HL-60 (cell line): ENCODE data around the gene GRAMD2A.

Source experiments
- DNase-seq, 2 experiments: peaks; one replicate each; pipeline ENCODE4 v3.0.0-alpha.2; 2010 to 2020; ENCODE audit warnings: low read depth in 1 of 2, low spot score in 1 of 2
- H3K27ac ChIP-seq: fragments of 250-450 bp; sonication (Bioruptor Pico); replicated peaks from 2 replicates; pipeline ENCODE4 v1.5.1; 2020; ENCODE audit warnings: mild to moderate bottlenecking, moderate library complexity
- H3K27me3 ChIP-seq: fragments of 250-450 bp; sonication (Bioruptor Pico); 2 replicates; pipeline ENCODE4 v1.5.1; 2021; ENCODE audit warnings: mild to moderate bottlenecking, moderate library complexity; ENCODE audit not compliant: insufficient read depth, poor library complexity, severe bottlenecking
- H3K4me3 ChIP-seq: replicated peaks from 2 replicates; pipeline ENCODE4 v1.5.1; 2011; ENCODE audit warnings: mild to moderate bottlenecking, control low read depth, low read length; ENCODE audit not compliant: insufficient read depth
- GABPA ChIP-seq: IDR thresholded peaks from 2 replicates; pipeline ENCODE4 v1.6.1; 2012; ENCODE audit warnings: low read depth
- POLR2AphosphoS5 ChIP-seq: IDR thresholded peaks from 2 replicates; pipeline ENCODE4 v1.6.1; 2012; ENCODE audit warnings: low read depth
- SPI1 ChIP-seq: IDR thresholded peaks from 2 replicates; pipeline ENCODE4 v1.6.1; 2012; ENCODE audit warnings: low read depth, mild to moderate bottlenecking, borderline replicate concordance
- TF ChIP-seq, protein P1 (sequence below): IDR thresholded peaks from one replicate; pipeline ENCODE4 v1.5.1; 2011; ENCODE audit warnings: low read length, control low read depth, inconsistent platforms; ENCODE audit not compliant: insufficient read depth
- TF ChIP-seq, protein P2 (sequence below): IDR thresholded peaks from 2 replicates; pipeline ENCODE4 v1.6.1; 2012; ENCODE audit warnings: low read depth; ENCODE audit not compliant: insufficient replicate concordance

The GRAMD2A gene

DNA sequence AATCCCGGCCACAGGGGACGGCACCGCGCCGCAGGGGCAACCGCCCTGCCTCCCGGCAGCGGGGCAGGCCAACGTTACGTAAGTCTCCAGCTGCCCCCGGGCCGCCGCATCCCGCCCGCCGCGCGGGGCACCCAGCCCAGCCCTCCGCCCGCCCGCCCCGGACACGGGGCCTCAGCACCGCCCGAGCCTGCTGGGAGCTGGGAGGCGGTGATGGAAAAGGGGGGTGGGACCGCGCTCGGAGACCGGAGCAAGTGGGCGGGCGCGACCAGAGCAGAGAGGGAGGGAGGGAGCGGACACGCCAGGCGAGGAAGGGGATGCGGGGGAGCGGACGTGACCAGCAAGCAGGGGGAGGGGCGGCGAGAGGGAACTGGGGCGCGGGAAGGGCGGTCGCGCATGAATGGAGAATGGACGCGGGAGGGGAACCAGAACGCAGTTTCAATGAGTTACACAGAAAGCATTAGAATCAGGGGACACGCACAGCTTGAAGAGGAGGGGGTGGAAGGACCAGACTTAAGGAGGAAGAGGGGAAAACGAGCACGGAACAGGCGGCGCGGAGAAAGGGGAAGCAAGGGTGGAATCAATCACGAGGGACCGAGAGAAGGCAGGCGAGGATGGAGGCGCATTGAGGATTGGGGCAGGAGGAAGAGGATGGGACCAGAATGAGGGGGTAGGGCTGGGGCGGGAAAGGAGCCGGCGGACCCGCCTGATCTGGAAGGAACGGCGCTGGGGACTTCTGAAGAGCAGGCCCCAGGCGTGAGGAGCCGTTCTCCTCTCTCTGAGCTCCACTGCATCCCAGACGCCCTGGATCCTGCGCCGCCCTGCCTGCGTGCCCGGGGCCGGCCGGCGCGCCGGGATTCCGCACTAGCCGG is 32.8 kb upstream of the GRAMD2A start:
- Histone ChIP-seq H3K4me3 (peak overlapping the region; percentile 85), H3K27me3 (no peaks in the 10 kb centered on the region), H3K27ac (peak overlapping the region; percentile 95)
- peak; percentile 91 for DNase-seq
- TF ChIP-seq SPI1 (no peak; the same call in 1 of the 2 replicates), POLR2AphosphoS5 (peak; percentile 82)

DNA sequence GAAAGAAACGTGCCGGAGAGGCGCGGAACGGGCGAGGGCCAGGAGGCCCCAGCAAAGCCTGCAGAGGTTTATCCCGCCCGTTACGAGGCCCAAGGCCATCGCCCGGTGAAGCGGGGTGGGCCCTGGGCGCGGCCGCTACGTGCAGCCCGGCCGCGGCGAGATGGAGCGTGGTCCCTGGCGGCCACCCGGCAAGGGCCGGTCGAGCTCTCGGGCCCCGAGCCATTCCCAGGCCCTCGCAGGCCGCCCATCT is 32.3 kb upstream of the GRAMD2A start:
- no peaks in the 10 kb centered on the region for H3K27me3 ChIP-seq
- no peak for TF ChIP-seq POLR2AphosphoS5
- TF ChIP-seq, protein P1, sequence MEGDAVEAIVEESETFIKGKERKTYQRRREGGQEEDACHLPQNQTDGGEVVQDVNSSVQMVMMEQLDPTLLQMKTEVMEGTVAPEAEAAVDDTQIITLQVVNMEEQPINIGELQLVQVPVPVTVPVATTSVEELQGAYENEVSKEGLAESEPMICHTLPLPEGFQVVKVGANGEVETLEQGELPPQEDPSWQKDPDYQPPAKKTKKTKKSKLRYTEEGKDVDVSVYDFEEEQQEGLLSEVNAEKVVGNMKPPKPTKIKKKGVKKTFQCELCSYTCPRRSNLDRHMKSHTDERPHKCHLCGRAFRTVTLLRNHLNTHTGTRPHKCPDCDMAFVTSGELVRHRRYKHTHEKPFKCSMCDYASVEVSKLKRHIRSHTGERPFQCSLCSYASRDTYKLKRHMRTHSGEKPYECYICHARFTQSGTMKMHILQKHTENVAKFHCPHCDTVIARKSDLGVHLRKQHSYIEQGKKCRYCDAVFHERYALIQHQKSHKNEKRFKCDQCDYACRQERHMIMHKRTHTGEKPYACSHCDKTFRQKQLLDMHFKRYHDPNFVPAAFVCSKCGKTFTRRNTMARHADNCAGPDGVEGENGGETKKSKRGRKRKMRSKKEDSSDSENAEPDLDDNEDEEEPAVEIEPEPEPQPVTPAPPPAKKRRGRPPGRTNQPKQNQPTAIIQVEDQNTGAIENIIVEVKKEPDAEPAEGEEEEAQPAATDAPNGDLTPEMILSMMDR: no peak
- no peak for TF ChIP-seq SPI1
- TF ChIP-seq GABPA: no peak
- TF ChIP-seq, protein P2, sequence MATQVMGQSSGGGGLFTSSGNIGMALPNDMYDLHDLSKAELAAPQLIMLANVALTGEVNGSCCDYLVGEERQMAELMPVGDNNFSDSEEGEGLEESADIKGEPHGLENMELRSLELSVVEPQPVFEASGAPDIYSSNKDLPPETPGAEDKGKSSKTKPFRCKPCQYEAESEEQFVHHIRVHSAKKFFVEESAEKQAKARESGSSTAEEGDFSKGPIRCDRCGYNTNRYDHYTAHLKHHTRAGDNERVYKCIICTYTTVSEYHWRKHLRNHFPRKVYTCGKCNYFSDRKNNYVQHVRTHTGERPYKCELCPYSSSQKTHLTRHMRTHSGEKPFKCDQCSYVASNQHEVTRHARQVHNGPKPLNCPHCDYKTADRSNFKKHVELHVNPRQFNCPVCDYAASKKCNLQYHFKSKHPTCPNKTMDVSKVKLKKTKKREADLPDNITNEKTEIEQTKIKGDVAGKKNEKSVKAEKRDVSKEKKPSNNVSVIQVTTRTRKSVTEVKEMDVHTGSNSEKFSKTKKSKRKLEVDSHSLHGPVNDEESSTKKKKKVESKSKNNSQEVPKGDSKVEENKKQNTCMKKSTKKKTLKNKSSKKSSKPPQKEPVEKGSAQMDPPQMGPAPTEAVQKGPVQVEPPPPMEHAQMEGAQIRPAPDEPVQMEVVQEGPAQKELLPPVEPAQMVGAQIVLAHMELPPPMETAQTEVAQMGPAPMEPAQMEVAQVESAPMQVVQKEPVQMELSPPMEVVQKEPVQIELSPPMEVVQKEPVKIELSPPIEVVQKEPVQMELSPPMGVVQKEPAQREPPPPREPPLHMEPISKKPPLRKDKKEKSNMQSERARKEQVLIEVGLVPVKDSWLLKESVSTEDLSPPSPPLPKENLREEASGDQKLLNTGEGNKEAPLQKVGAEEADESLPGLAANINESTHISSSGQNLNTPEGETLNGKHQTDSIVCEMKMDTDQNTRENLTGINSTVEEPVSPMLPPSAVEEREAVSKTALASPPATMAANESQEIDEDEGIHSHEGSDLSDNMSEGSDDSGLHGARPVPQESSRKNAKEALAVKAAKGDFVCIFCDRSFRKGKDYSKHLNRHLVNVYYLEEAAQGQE: no peak
- H3K27ac ChIP-seq: peak overlapping the region; percentile 95
- H3K4me3 ChIP-seq: peak overlapping the region; percentile 85
- DNase-seq: no peak

DNA sequence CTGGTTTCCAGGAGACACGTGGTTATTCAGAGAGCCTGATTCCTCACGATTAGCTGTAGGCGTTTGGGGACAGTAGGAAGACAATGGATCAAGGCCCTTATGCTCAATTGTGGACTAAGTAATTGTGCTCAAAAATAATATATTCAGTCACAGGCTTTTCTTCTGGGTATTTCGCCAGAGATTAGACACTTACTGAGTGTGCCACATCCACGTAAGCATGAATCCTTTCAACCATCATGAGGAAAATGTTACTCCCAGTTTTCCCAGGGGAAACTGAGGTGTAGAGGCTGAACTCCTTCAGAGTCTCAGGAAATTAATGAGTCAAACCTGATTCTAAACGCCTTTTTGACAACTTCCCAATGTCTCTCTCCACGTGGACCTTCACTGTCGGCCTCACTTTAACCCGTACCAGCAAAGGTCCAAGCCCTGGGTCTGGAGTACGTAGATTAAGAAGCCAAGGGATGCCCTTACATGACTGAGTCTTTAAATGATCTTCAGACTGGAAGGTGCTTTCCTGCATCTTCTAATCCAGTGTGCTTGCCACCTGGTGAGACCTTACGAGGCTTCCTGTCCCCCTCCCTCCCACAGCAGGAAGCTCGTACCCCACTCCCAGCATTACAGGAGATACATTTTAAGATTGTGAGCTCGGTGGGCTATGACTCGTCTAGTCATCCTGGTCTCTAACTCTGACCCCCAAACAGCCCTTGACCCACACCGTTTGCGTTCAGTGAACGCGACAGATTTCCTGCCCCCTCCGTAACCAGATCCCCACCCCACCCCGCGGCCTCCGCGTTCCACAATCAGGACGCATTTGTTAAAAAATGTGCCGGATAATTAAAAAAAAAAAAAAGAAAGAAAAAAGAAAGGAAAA is 31.7 kb upstream of the GRAMD2A start:
- DNase-seq: peak; percentile 8 to 38
- H3K27ac ChIP-seq: peak overlapping the region; percentile 95

More for the DNA sequence above, 31.7 kb upstream of the GRAMD2A start:
- Histone ChIP-seq H3K4me3 (peak overlapping the region; percentile 85), H3K27me3 (no peaks in the 10 kb centered on the region)
- TF ChIP-seq GABPA: no peak
- no peak for TF ChIP-seq POLR2AphosphoS5
- TF ChIP-seq, protein P2: no peak
- no peak for TF ChIP-seq SPI1
- TF ChIP-seq, protein P1: no peak
